ENCODE data around the gene SLCO1B3. TPM values are rescaled to one million over a fixed set of nuclear protein-coding genes. Genes with fewer than 3 reads are reported as not detected.

Gene SLCO1B3
- total RNA-seq, 1 experiment from 2014 or later = 13.2 TPM

- ATAC-seq (0 out of 2 replicates have a peak, but pooled peaks have one; percentile 24), DNase-seq (peak; percentile 15)
- Histone ChIP-seq H3K27ac (ENCODE audit: low read length) (no peak overlapping the region), H3K36me3 (ENCODE audit: low read depth, low read length) (peaks cover 11% of the 10 kb centered on the region; the same call in 1 of the 2 replicates), H2AFZ (ENCODE audit: low read length) (no peak overlapping the region), H3K79me2 (ENCODE audit: low read length) (no peaks in the 10 kb centered on the region), H3K9me2 (replicated peaks; ENCODE audit: low read length) (no peaks in the 10 kb centered on the region), H3K4me1 (ENCODE audit: insufficient read depth, low read length) (no peaks in the 10 kb centered on the region), H3K27me3 (ENCODE audit: low read length) (no peaks in the 10 kb centered on the region), H3F3A (ENCODE audit: low read length, unreplicated experiment) (no peaks in the 10 kb centered on the region), H3K4me3 (ENCODE audit: low read length) (no peak overlapping the region), H4K20me1 (ENCODE audit: low read length) (no peaks in the 10 kb centered on the region), H3K9me3 (ENCODE audit: low read length) (no peaks in the 10 kb centered on the region), H3K9ac (ENCODE audit: low read length) (no peak overlapping the region), H3K4me2 (ENCODE audit: low read length) (no peak overlapping the region)
- CTCF ChIA-PET = no interaction called here
- BruUV-seq (replicated peaks) = no TSS peak
- TF ChIP-seq EZH2 (IDR thresholded peaks at IDR 0.05; ENCODE audit: low read length, unreplicated experiment) (no peak), EZH2phosphoT487 (IDR thresholded peaks at IDR 0.05; ENCODE audit: borderline replicate concordance, low read length) (no peak)
- TF ChIP-seq, protein P1, sequence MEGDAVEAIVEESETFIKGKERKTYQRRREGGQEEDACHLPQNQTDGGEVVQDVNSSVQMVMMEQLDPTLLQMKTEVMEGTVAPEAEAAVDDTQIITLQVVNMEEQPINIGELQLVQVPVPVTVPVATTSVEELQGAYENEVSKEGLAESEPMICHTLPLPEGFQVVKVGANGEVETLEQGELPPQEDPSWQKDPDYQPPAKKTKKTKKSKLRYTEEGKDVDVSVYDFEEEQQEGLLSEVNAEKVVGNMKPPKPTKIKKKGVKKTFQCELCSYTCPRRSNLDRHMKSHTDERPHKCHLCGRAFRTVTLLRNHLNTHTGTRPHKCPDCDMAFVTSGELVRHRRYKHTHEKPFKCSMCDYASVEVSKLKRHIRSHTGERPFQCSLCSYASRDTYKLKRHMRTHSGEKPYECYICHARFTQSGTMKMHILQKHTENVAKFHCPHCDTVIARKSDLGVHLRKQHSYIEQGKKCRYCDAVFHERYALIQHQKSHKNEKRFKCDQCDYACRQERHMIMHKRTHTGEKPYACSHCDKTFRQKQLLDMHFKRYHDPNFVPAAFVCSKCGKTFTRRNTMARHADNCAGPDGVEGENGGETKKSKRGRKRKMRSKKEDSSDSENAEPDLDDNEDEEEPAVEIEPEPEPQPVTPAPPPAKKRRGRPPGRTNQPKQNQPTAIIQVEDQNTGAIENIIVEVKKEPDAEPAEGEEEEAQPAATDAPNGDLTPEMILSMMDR (conservative IDR thresholded peaks at IDR 0.05; ENCODE audit: low read depth, low read length) = no peak; the same call in 1 of the 2 replicates
- intact Hi-C loops (cut with micrococcal nuclease) = loop anchor here (1.0 kb wide), 1 partner anchor 152 kb away; no protein-coding TSS in a partner anchor
- POLR2A ChIA-PET (ENCODE audit: unreplicated experiment) = interaction anchor here (0.6 kb wide), 1 partner anchor 117 kb away, joined by 4 read pairs; no protein-coding TSS in a partner anchor
These were observed 12.0 kb upstream of the SLCO1B3 start for GRCh38 chr12:20798554-20798953.

GRCh38 chr12:20800160-20800559, 10.3 kb upstream of the SLCO1B3 start:
- no peak overlapping the region for H3K9ac ChIP-seq (ENCODE audit: low read length)
- no peaks in the 10 kb centered on the region for H4K20me1 ChIP-seq (ENCODE audit: low read length)
- ChIA-PET CTCF (no interaction called here), POLR2A (ENCODE audit: unreplicated experiment) (no interaction called here)
- H3K9me2 ChIP-seq (replicated peaks; ENCODE audit: low read length) = no peaks in the 10 kb centered on the region
- H3K9me3 ChIP-seq (ENCODE audit: low read length) = no peaks in the 10 kb centered on the region
- H3K4me3 ChIP-seq (ENCODE audit: low read length) = no peak overlapping the region
- no TSS peak for BruUV-seq (replicated peaks)
- H3K4me1 ChIP-seq (ENCODE audit: insufficient read depth, low read length) = no peaks in the 10 kb centered on the region
- H3K27ac ChIP-seq (ENCODE audit: low read length) = no peak overlapping the region
- no peak overlapping the region for H3K4me2 ChIP-seq (ENCODE audit: low read length)
- no peaks in the 10 kb centered on the region for H3K27me3 ChIP-seq (ENCODE audit: low read length)
- ATAC-seq = no peak
- no peak overlapping the region for H2AFZ ChIP-seq (ENCODE audit: low read length)
- TF ChIP-seq EZH2 (IDR thresholded peaks at IDR 0.05; ENCODE audit: low read length, unreplicated experiment) (no peak), EZH2phosphoT487 (IDR thresholded peaks at IDR 0.05; ENCODE audit: borderline replicate concordance, low read length) (no peak)
- TF ChIP-seq, protein P1 (conservative IDR thresholded peaks at IDR 0.05; ENCODE audit: low read depth, low read length) = no peak
- H3F3A ChIP-seq (ENCODE audit: low read length, unreplicated experiment) = no peaks in the 10 kb centered on the region
- peaks cover 17% of the 10 kb centered on the region; the same call in 1 of the 2 replicates for H3K36me3 ChIP-seq (ENCODE audit: low read depth, low read length)
- no peak for DNase-seq
- intact Hi-C loops (cut with micrococcal nuclease) = no loop called here
- H3K79me2 ChIP-seq (ENCODE audit: low read length) = no peaks in the 10 kb centered on the region

GRCh38 chr12:20801035-20801434, 9.5 kb upstream of the SLCO1B3 start:
- ATAC-seq = no peak
- Histone ChIP-seq H4K20me1 (ENCODE audit: low read length) (no peaks in the 10 kb centered on the region), H3K4me2 (ENCODE audit: low read length) (no peak overlapping the region), H3K27me3 (ENCODE audit: low read length) (no peaks in the 10 kb centered on the region), H3K9ac (ENCODE audit: low read length) (no peak overlapping the region), H2AFZ (ENCODE audit: low read length) (no peak overlapping the region), H3K9me2 (replicated peaks; ENCODE audit: low read length) (no peaks in the 10 kb centered on the region), H3K4me1 (ENCODE audit: insufficient read depth, low read length) (no peaks in the 10 kb centered on the region), H3F3A (ENCODE audit: low read length, unreplicated experiment) (no peaks in the 10 kb centered on the region), H3K36me3 (ENCODE audit: low read depth, low read length) (peaks cover 14% of the 10 kb centered on the region; the same call in 1 of the 2 replicates), H3K9me3 (ENCODE audit: low read length) (no peaks in the 10 kb centered on the region), H3K27ac (ENCODE audit: low read length) (no peak overlapping the region), H3K79me2 (ENCODE audit: low read length) (no peaks in the 10 kb centered on the region), H3K4me3 (ENCODE audit: low read length) (no peak overlapping the region)
- BruUV-seq (replicated peaks) = no TSS peak
- no peak for DNase-seq
- POLR2A ChIA-PET (ENCODE audit: unreplicated experiment) = no interaction called here
- CTCF ChIA-PET = no interaction called here
- intact Hi-C loops (cut with micrococcal nuclease) = no loop called here
- no peak for TF ChIP-seq EZH2 (IDR thresholded peaks at IDR 0.05; ENCODE audit: low read length, unreplicated experiment)
- TF ChIP-seq, protein P1 (conservative IDR thresholded peaks at IDR 0.05; ENCODE audit: low read depth, low read length) = no peak
- TF ChIP-seq EZH2phosphoT487 (IDR thresholded peaks at IDR 0.05; ENCODE audit: borderline replicate concordance, low read length) = no peak

Data from PC-3 (cell line).